Body of pancreas (tissue), 4 donors: ENCODE data around the gene TAF1C. TPM values are rescaled to one million over a fixed set of nuclear protein-coding genes. Genes with fewer than 3 reads are reported as not detected.

Experiments
- ATAC-seq: fragments of 150-250 bp; one replicate; pipeline ENCODE4 v1.9.1; 2016
- DNase-seq, 4 donors: peaks; one replicate each; pipeline ENCODE4 v3.0.0-alpha.2; 2019
- H3K27ac ChIP-seq, 4 donors: fragments of 200-600 bp; sonication (generic); 1 replicate in 3 of 4; 2 replicates in 1 of 4; pipeline versions ENCODE4 v1.5.1 to v1.6.1; 2016 to 2019; ENCODE audit warnings: mild to moderate bottlenecking in 1 of 4, mixed read lengths in 1 of 4, moderate library complexity in 1 of 4
- H3K27me3 ChIP-seq, 2 donors: fragments of 200-600 bp; sonication (generic); one replicate each; pipeline ENCODE4 v1.6.0; 2016; ENCODE audit warnings: mild to moderate bottlenecking in 1 of 2
- H3K36me3 ChIP-seq, 2 donors: fragments of 200-600 bp; sonication (generic); replicated peaks in 1 of 2; 2 replicates each; pipeline ENCODE4 v1.5.1; 2016; ENCODE audit warnings: low read depth in 2 of 2; ENCODE audit not compliant: insufficient read depth in 1 of 2
- H3K4me1 ChIP-seq: fragments of 200-600 bp; sonication (generic); one replicate; pipeline ENCODE4 v1.6.0; 2016
- H3K4me3 ChIP-seq, 2 donors: fragments of 200-600 bp; sonication (generic); 1 replicate in 1 of 2; 2 replicates in 1 of 2; pipeline ENCODE4 v1.5.1; 2016 to 2019
- H3K9me3 ChIP-seq, 3 donors: fragments of 200-600 bp; sonication (generic); 1 replicate in 2 of 3; 2 replicates in 1 of 3; pipeline ENCODE4 v1.5.1; 2016
- POLR2A ChIP-seq, 3 donors: fragments of 450-650 bp; IDR thresholded peaks; one replicate each; pipeline ENCODE4 v1.6.1; 2016; ENCODE audit warnings: antibody characterized with exemption in 3 of 3, mild to moderate bottlenecking in 2 of 3
- WGBS, 2 donors: methylation state at CpG; one replicate each; pipeline ENCODE4 v1.1.5; 2017; 5-methylcytosine and 5-hydroxymethylcytosine counted together
- intact Hi-C: fragments of 100-400 bp; cut with DNase I; formaldehyde crosslinking; loops from one replicate; pipeline ENCODE4 v1.15.1; 2023
- total RNA-seq, 2 donors: library from RNA; depleted of rRNA; stranded (reverse); fragments of >200 nt; gene quantifications; one replicate each; pipeline ENCODE4 v1.1.0, GENCODE V29; 2016
- TF ChIP-seq, protein P1 (sequence below), 7 experiments: fragments of 450-650 bp in 4 of 7; fragments of 200-600 bp in 3 of 7; sonication (generic) in 3 of 7; IDR thresholded peaks; one replicate each; pipeline ENCODE4 v1.5.1; 2016 to 2019; ENCODE audit warnings: antibody characterized with exemption in 7 of 7

The TAF1C gene
- total RNA-seq, 2 donors from 2014 or later: 33.5 to 80.8 TPM

DNA sequence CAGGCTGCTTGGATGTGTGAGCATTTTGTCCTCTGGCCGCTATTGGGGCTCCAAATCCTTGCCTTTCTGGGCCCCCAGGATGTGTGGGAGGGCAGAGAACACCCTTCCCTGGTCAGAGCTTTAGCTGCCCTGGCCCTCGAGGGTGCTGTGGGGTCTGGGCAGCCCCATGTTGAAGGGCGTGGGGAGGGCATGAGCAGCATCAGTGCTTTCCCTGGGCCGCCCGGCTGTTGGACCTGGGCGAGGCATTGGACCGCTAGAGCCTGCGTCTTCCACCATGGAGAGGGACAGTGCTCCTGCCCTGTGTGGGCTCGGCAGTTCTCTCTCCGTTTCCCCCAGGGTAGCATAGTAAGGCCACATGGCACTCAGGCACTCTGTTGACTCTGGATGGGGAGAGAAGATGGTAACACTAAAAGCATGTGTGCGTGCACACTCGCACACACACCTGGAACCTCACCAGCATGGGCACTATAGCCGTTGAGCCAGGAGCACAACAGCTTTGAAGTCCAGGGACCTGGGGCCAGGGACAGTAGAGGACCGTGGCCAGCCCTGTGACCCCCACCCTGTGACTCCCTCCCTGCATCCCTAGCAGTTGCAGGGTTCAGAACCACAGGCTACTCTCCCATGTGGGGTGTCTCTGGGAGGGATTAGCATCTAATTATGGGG lies 10.7 kb upstream of the TAF1C start:
- H3K27ac ChIP-seq: no peak overlapping the region
- intact Hi-C loops: loop anchor here (10.0 kb wide), 1 partner anchor 233 kb away; the partner anchor contains the start of gene NECAB2
- WGBS, 2 donors: 88 to 93% methylated on average over 5 to 13 of the region's 14 CpGs
- no peak for DNase-seq
- no peaks in the 10 kb centered on the region for H3K36me3 ChIP-seq
- H3K4me3 ChIP-seq: no peak overlapping the region
- no peaks in the 10 kb centered on the region for H3K9me3 ChIP-seq
- TF ChIP-seq POLR2A (IDR thresholded peaks at IDR 0.05): no peak
- TF ChIP-seq, protein P1, sequence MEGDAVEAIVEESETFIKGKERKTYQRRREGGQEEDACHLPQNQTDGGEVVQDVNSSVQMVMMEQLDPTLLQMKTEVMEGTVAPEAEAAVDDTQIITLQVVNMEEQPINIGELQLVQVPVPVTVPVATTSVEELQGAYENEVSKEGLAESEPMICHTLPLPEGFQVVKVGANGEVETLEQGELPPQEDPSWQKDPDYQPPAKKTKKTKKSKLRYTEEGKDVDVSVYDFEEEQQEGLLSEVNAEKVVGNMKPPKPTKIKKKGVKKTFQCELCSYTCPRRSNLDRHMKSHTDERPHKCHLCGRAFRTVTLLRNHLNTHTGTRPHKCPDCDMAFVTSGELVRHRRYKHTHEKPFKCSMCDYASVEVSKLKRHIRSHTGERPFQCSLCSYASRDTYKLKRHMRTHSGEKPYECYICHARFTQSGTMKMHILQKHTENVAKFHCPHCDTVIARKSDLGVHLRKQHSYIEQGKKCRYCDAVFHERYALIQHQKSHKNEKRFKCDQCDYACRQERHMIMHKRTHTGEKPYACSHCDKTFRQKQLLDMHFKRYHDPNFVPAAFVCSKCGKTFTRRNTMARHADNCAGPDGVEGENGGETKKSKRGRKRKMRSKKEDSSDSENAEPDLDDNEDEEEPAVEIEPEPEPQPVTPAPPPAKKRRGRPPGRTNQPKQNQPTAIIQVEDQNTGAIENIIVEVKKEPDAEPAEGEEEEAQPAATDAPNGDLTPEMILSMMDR (IDR thresholded peaks at IDR 0.05): no peak
- H3K27me3 ChIP-seq: no peaks in the 10 kb centered on the region
- no peaks in the 10 kb centered on the region for H3K4me1 ChIP-seq
- no peak for ATAC-seq

DNA sequence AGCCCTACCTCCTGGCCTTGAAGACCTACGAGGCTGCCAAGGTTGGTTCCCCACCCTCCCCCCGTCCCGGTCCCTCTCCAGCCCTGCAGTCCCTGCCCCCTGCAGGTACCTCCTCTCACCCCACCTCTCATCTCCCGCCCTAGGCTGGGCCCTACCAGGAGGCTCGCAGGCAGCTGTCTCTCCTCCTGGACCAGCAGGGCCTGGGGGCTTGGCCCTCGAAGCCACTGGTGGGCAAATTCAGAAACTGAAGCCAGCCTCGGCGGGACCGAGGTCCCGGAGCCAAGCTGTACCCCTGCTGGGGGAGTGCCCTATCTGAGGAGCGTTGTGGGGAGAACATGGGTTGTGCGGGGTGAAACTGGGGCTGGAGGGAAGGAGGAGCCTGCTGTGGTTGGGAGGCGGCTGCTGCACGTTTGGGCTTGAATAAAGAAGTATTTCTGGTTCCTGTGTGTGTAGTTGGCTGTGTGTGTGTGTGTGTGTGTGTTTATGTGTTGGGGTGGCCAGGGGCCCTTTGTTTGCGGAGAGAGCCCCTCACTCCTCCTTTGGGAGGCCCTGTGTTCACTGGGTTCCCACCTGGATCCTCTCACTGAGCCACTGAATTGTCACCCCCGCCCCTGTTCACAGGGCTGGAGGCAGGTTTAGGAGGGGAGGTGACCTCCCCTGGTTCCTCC lies 10.0 kb upstream of the TAF1C start:
- no peaks in the 10 kb centered on the region for H3K27me3 ChIP-seq
- H3K4me1 ChIP-seq: no peaks in the 10 kb centered on the region
- ATAC-seq (no peak), DNase-seq (no peak)
- TF ChIP-seq, protein P1 (IDR thresholded peaks at IDR 0.05): no peak
- TF ChIP-seq POLR2A (IDR thresholded peaks at IDR 0.05): no peak
- WGBS, 2 donors: 51 to 54% methylated on average over 11 to 16 of the region's 16 CpGs
- H3K9me3 ChIP-seq: no peaks in the 10 kb centered on the region
- H3K27ac ChIP-seq: no peak overlapping the region
- intact Hi-C loops: loop anchor here (10.0 kb wide), 1 partner anchor 232 kb away; the partner anchor contains the start of gene NECAB2
- no peak overlapping the region for H3K4me3 ChIP-seq
- H3K36me3 ChIP-seq: no peaks in the 10 kb centered on the region

- H3K27me3 ChIP-seq: no peaks in the 10 kb centered on the region
- no peaks in the 10 kb centered on the region for H3K36me3 ChIP-seq
- ATAC-seq: no peak
- no peak overlapping the region for H3K27ac ChIP-seq
- no peak for DNase-seq
- no peaks in the 10 kb centered on the region for H3K4me1 ChIP-seq
- 81 to 91% methylated on average over 12 to 15 of the region's 16 CpGs for WGBS, 2 donors
- intact Hi-C loops: loop anchor here (10.0 kb wide), 1 partner anchor 231 kb away; the partner anchor contains the start of gene NECAB2
- H3K4me3 ChIP-seq: no peak overlapping the region
- TF ChIP-seq, protein P1 (IDR thresholded peaks at IDR 0.05): no peak
- no peak for TF ChIP-seq POLR2A (IDR thresholded peaks at IDR 0.05)
- no peaks in the 10 kb centered on the region for H3K9me3 ChIP-seq
Observed at GRCh38 chr16:84196101-84196500, 9.2 kb upstream of the TAF1C start.

DNA sequence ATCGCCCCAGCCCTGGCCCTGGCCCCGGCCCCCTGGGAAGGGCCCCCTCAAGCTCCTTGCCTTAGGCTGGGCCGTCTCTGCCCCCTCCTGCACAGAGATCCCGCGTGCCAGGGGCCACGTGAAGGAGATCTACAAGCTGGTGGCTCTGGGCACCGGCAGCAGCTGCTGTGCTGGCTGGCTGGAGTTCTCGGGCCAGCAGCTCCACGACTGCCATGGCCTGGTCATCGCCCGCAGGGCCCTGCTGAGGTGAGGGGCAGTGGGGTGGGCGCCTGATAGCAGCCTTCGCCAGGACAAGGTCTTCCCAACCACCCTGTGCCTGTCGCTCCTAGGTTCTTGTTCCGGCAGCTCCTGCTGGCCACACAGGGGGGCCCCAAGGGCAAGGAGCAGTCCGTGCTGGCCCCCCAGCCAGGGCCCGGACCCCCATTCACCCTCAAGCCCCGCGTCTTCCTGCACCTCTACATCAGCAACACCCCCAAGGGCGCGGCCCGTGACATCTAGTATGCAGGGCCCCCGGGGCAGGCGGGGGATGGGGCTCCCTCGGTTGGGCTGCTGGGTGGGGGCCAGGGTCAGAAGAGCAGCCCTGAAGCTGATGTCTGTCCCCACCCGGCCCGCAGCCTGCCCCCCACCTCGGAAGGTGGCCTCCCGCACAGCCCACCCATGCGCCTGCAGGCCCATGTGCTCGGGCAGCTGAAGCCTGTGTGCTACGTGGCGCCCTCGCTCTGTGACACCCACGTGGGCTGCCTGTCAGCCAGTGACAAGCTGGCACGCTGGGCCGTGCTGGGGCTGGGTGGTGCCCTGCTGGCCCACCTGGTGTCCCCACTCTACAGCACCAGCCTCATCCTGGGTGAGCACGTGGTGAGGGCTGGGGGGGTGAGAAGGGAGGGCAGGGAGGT lies 8.6 kb upstream of the TAF1C start:
- Histone ChIP-seq H3K27ac (no peak overlapping the region), H3K4me1 (no peaks in the 10 kb centered on the region), H3K27me3 (no peaks in the 10 kb centered on the region), H3K4me3 (no peak overlapping the region), H3K9me3 (no peaks in the 10 kb centered on the region), H3K36me3 (no peaks in the 10 kb centered on the region)
- no peak for DNase-seq
- TF ChIP-seq, protein P1 (IDR thresholded peaks at IDR 0.05): no peak
- TF ChIP-seq POLR2A (IDR thresholded peaks at IDR 0.05): no peak
- 64 to 65% methylated on average over 5 to 32 of the region's 38 CpGs for WGBS, 2 donors
- intact Hi-C loops: loop anchor here (10.0 kb wide), 1 partner anchor 231 kb away; the partner anchor contains the start of gene NECAB2
- no peak for ATAC-seq
